Ishikawa (cell line): ENCODE data around the gene BLZF1.

Experiments used
- CEBPB ChIP-seq: IDR thresholded peaks from 2 replicates; pipeline ENCODE4 v1.6.1; 2012
- CREB1 ChIP-seq: IDR thresholded peaks from 2 replicates; pipeline ENCODE4 v1.6.1; 2012; ENCODE audit warnings: low read depth
- EGR1 ChIP-seq: IDR thresholded peaks from 2 replicates; pipeline ENCODE4 v1.6.1; 2012
- EP300 ChIP-seq: IDR thresholded peaks from 2 replicates; pipeline ENCODE4 v1.6.1; 2012; ENCODE audit warnings: borderline replicate concordance
- FOXM1 ChIP-seq: IDR thresholded peaks from 2 replicates; pipeline ENCODE4 v1.6.1; 2012; ENCODE audit warnings: low read depth, borderline replicate concordance
- MAX ChIP-seq: IDR thresholded peaks from 2 replicates; pipeline ENCODE4 v1.6.1; 2012
- NFIC ChIP-seq: IDR thresholded peaks from 2 replicates; pipeline ENCODE4 v1.6.1; 2012
- RAD21 ChIP-seq: IDR thresholded peaks from 2 replicates; pipeline ENCODE4 v1.6.1; 2012; ENCODE audit warnings: low read depth
- REST ChIP-seq: IDR thresholded peaks from 2 replicates; pipeline ENCODE4 v1.6.1; 2012; ENCODE audit warnings: low read depth, mild to moderate bottlenecking
- TAF1 ChIP-seq: IDR thresholded peaks from 2 replicates; pipeline ENCODE4 v1.6.1; 2012; ENCODE audit warnings: low read depth, mild to moderate bottlenecking
- TCF12 ChIP-seq: IDR thresholded peaks from 2 replicates; pipeline ENCODE4 v1.6.1; 2012; ENCODE audit warnings: low read depth
- TEAD4 ChIP-seq: IDR thresholded peaks from 2 replicates; pipeline ENCODE4 v1.6.1; 2012
- YY1 ChIP-seq: IDR thresholded peaks from 2 replicates; pipeline ENCODE4 v1.6.1; 2012; ENCODE audit warnings: low read depth
- ZBTB7A ChIP-seq: IDR thresholded peaks from 2 replicates; pipeline ENCODE4 v1.6.1; 2012; ENCODE audit warnings: low read depth
- TF ChIP-seq, protein P1 (sequence below): IDR thresholded peaks from 2 replicates; pipeline ENCODE4 v1.6.1; 2012

Gene BLZF1

GRCh38 chr1:169361281-169361680 lies 6.7 kb upstream of the BLZF1 start:
- TF ChIP-seq TAF1 (no peak), EP300 (no peak), MAX (no peak), CREB1 (no peak), CEBPB (no peak)

- TF ChIP-seq CREB1 (no peak), YY1 (no peak), REST (no peak), CEBPB (no peak), ZBTB7A (no peak), EP300 (no peak)
These were observed 4.8 kb upstream of the BLZF1 start for GRCh38 chr1:169363046-169363730.

GRCh38 chr1:169364948-169365347 lies 3.0 kb upstream of the BLZF1 start:
- TF ChIP-seq YY1, result no peak
- no peak for TF ChIP-seq TEAD4
- TF ChIP-seq TCF12, result no peak
- TF ChIP-seq TAF1, result no peak
- TF ChIP-seq EP300, result no peak
- no peak for TF ChIP-seq ZBTB7A
- TF ChIP-seq, protein P1, sequence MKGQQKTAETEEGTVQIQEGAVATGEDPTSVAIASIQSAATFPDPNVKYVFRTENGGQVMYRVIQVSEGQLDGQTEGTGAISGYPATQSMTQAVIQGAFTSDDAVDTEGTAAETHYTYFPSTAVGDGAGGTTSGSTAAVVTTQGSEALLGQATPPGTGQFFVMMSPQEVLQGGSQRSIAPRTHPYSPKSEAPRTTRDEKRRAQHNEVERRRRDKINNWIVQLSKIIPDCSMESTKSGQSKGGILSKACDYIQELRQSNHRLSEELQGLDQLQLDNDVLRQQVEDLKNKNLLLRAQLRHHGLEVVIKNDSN, result no peak
- no peak for TF ChIP-seq RAD21
- no peak for TF ChIP-seq NFIC
- TF ChIP-seq CREB1, result no peak
- TF ChIP-seq MAX, result no peak
- TF ChIP-seq EGR1, result no peak
- no peak for TF ChIP-seq CEBPB

DNA sequence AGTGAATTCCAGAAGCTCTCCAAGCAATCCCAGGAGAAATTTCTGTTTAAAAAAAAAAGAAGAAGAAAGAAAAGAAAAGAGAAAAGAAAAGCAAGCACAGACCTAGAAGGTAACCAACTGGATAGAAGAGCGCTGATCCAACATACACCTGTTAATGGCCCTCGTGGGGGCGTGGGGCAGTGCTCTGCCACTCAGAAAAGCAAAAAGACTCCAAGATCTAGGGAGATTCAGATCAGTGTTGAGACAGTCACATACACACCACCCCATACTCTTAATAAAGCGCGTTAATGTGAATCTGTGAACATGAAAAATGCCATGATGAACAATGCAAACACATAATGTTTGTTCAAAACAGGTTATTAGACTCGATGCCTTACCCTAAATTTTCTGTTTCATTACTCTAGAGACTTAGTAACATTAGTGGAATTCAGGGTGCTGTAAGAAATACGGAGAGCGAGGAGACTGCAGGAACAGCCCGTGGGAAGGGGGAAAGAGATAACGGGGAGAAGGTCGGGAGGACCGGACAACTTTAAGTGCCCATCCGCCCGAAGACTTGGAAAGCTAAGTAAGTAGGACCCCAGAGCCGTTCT lies 804 bp upstream of the BLZF1 start:
- no peak for TF ChIP-seq CEBPB
- no peak for TF ChIP-seq NFIC
- TF ChIP-seq, protein P1, result no peak
- TF ChIP-seq EGR1, result no peak
- no peak for TF ChIP-seq REST
- TF ChIP-seq TCF12, result no peak
- no peak for TF ChIP-seq RAD21
- TF ChIP-seq EP300, result no peak
- no peak for TF ChIP-seq ZBTB7A
- no peak for TF ChIP-seq FOXM1
- TF ChIP-seq CREB1, result no peak
- TF ChIP-seq TEAD4, result no peak
- no peak for TF ChIP-seq MAX
- TF ChIP-seq TAF1, result no peak
- TF ChIP-seq YY1, result no peak

- no peak for TF ChIP-seq TCF12
- TF ChIP-seq TAF1, result no peak
- TF ChIP-seq CREB1, result no peak
- no peak for TF ChIP-seq CEBPB
- no peak for TF ChIP-seq FOXM1
- TF ChIP-seq, protein P1, result no peak
These were observed 393 bp downstream of the BLZF1 start for GRCh38 chr1:169368406-169368769.
